K562 (cell line): Measurements from ENCODE around the gene DAPK2. TPM values are rescaled to one million over a fixed set of nuclear protein-coding genes. Genes with fewer than 3 reads are reported as not detected.

Source experiments
- CXXC5 ChIP-seq: fragments of 250-450 bp; sonication (Bioruptor Pico); IDR thresholded peaks from 2 replicates; pipeline ENCODE4 v1.8.0; 2022; ENCODE audit warnings: inconsistent platforms, mild to moderate bottlenecking, moderate library complexity
- FOXJ3 ChIP-seq: sonication (generic); formaldehyde crosslinking; IDR thresholded peaks from 2 replicates; pipeline ENCODE4 v1.4.0; 2020; ENCODE audit warnings: mild to moderate bottlenecking, missing genetic modification reagents
- HCFC1 ChIP-seq: IDR thresholded peaks from 2 replicates; pipeline ENCODE4 v1.6.1; 2012; ENCODE audit warnings: low read depth, low read length, improper control_type of control experiment
- KAT7 ChIP-seq: sonication (generic); formaldehyde crosslinking; IDR thresholded peaks from 2 replicates; pipeline ENCODE4 v1.8.0; 2022; ENCODE audit warnings: missing genetic modification reagents, mild to moderate bottlenecking, borderline replicate concordance
- KLF1 ChIP-seq: fragments of 450-650 bp; IDR thresholded peaks from 2 replicates; pipeline ENCODE4 v1.6.1; 2016; ENCODE audit warnings: missing genetic modification characterization, missing compliant biosample characterization
- MBD2 ChIP-seq: sonication (generic); IDR thresholded peaks from 2 replicates; pipeline ENCODE4 v1.6.1; 2016; ENCODE audit warnings: low read depth, borderline replicate concordance
- SMARCB1 ChIP-seq: IDR thresholded peaks from 2 replicates; pipeline ENCODE4 v1.6.1; 2011; ENCODE audit warnings: improper control_type of control experiment, low read depth; ENCODE audit not compliant: insufficient read length
- SNRNP70 ChIP-seq: fragments of 200-400 bp; formaldehyde crosslinking; optimal IDR thresholded peaks from 2 replicates; pipeline ENCODE3; 2017; ENCODE audit warnings: low read depth, low read length
- TAF7 ChIP-seq: fragments of 450-650 bp; IDR thresholded peaks from 2 replicates; pipeline ENCODE4 v1.6.1; 2016; ENCODE audit warnings: missing genetic modification characterization, missing compliant biosample characterization
- U2AF1 ChIP-seq: fragments of 200-400 bp; formaldehyde crosslinking; optimal IDR thresholded peaks from 2 replicates; pipeline ENCODE3; 2017; ENCODE audit warnings: mild to moderate bottlenecking, low read depth, low read length, moderate library complexity
- ZKSCAN3 ChIP-seq: fragments of 250-450 bp; sonication (Bioruptor Pico); IDR thresholded peaks from 2 replicates; pipeline ENCODE4 v1.4.0; 2020
- ZNF778 ChIP-seq: fragments of 450-650 bp; formaldehyde crosslinking; IDR thresholded peaks from 2 replicates; pipeline ENCODE4 v1.4.0; 2020; ENCODE audit warnings: mild to moderate bottlenecking, moderate library complexity
- polyA plus RNA-seq, 8 experiments: library from polyadenylated mRNA; depleted of rRNA in 4 of 8; stranded (reverse) in 5 of 8; unstranded in 3 of 8; fragments of >200 nt; fragmentation: Nextera tagmentation in 2 of 8; fragmentation: Illumina TruSeq in 1 of 8; extraction: Ambion mirVana in 2 of 8; extraction: Trizol in 1 of 8; gene quantifications; 2 replicates each; pipeline versions ENCODE4 v1.2.1 to v1.2.3, GENCODE V29; 2011 to 2014; ENCODE audit warnings: inconsistent platforms in 1 of 8, missing spikeins in 1 of 8
- total RNA-seq, 7 experiments: library from RNA; depleted of rRNA in 6 of 7; stranded (reverse); fragments of >200 nt in 6 of 7; fragmentation: Illumina TruSeq in 2 of 7; extraction: Trizol in 2 of 7; gene quantifications; 2 replicates each; pipeline versions ENCODE4 v1.2.1 to v1.2.3, GENCODE V29; 2011 to 2021; ENCODE audit warnings: low replicate concordance in 1 of 7
- TF ChIP-seq, protein P1 (sequence below): fragments of 250-450 bp; sonication (Bioruptor Pico); IDR thresholded peaks from 2 replicates; pipeline ENCODE4 v1.4.0; 2020
- TF ChIP-seq, protein P2 (sequence below): sonication (generic); formaldehyde crosslinking; IDR thresholded peaks from 2 replicates; pipeline ENCODE4 v1.8.0; 2023; ENCODE audit warnings: missing genetic modification reagents, mild to moderate bottlenecking, borderline replicate concordance
- TF ChIP-seq, protein P3 (sequence below): fragments of 250-450 bp; sonication (Bioruptor Pico); IDR thresholded peaks from 2 replicates; pipeline ENCODE4 v1.8.0; 2022; ENCODE audit warnings: inconsistent platforms
- TF ChIP-seq, protein P4 (sequence below): fragments of 450-650 bp; formaldehyde crosslinking; IDR thresholded peaks from 2 replicates; pipeline ENCODE4 v1.4.0; 2020; ENCODE audit warnings: mild to moderate bottlenecking, mixed read lengths
- TF ChIP-seq, protein P5 (sequence below): IDR thresholded peaks from 2 replicates; pipeline ENCODE4 v1.6.1; 2011; ENCODE audit not compliant: insufficient read length; ENCODE audit errors: extremely low read depth

Gene DAPK2
- total and polyA plus RNA-seq, 9 of the 15 experiments (the other 6 are each of a cell fraction or from before 2014, with no cell fraction given) = 0.14 to 5.2 (median 2.2) TPM

DNA sequence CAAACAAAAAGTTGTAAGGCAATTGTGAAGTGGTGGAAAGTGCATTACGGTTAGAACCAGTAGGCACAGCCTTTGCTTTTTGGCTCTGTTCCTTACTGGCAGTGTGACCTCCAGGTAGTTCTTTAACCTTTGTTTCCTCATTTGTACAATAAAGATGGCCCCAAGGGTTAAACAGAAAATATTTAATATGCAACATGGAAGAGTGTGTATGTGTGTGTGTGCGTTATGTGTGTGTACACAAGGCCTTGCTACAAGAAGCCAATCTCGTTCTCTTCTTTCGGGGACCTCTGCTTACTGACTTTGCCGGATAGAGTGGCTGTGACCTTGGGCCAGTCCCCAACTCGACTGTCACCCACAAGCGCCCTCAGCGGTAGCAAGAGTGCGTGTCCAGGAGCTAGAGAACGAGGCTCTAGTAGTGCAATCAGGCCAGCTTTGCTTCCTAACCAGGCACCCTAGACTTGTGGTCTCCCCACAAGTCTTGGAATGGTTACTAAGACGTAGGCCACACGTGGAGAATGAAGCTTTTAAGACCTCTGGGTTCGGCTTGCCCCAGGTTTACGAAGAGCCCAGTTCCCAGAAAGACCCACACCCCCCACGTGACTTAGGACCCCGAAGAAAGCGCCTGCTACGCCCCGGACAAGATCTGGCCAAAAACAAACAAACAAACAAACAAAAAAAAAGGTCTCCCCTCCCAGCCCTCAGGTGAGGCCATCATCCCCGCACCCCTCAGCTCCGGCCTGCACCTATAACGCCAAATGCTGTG is 46.8 kb upstream of the DAPK2 start (continued):
- no peak; the same call in 1 of the 2 replicates for TF ChIP-seq HCFC1
- peak; percentile 48 for TF ChIP-seq TAF7 (tag)
- TF ChIP-seq ZKSCAN3 (CRISPR knock-in tag) = no peak
- TF ChIP-seq, protein P1, sequence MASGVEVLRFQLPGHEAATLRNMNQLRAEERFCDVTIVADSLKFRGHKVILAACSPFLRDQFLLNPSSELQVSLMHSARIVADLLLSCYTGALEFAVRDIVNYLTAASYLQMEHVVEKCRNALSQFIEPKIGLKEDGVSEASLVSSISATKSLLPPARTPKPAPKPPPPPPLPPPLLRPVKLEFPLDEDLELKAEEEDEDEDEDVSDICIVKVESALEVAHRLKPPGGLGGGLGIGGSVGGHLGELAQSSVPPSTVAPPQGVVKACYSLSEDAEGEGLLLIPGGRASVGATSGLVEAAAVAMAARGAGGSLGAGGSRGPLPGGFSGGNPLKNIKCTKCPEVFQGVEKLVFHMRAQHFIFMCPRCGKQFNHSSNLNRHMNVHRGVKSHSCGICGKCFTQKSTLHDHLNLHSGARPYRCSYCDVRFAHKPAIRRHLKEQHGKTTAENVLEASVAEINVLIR (CRISPR knock-in tag) = no peak
- TF ChIP-seq, protein P2, sequence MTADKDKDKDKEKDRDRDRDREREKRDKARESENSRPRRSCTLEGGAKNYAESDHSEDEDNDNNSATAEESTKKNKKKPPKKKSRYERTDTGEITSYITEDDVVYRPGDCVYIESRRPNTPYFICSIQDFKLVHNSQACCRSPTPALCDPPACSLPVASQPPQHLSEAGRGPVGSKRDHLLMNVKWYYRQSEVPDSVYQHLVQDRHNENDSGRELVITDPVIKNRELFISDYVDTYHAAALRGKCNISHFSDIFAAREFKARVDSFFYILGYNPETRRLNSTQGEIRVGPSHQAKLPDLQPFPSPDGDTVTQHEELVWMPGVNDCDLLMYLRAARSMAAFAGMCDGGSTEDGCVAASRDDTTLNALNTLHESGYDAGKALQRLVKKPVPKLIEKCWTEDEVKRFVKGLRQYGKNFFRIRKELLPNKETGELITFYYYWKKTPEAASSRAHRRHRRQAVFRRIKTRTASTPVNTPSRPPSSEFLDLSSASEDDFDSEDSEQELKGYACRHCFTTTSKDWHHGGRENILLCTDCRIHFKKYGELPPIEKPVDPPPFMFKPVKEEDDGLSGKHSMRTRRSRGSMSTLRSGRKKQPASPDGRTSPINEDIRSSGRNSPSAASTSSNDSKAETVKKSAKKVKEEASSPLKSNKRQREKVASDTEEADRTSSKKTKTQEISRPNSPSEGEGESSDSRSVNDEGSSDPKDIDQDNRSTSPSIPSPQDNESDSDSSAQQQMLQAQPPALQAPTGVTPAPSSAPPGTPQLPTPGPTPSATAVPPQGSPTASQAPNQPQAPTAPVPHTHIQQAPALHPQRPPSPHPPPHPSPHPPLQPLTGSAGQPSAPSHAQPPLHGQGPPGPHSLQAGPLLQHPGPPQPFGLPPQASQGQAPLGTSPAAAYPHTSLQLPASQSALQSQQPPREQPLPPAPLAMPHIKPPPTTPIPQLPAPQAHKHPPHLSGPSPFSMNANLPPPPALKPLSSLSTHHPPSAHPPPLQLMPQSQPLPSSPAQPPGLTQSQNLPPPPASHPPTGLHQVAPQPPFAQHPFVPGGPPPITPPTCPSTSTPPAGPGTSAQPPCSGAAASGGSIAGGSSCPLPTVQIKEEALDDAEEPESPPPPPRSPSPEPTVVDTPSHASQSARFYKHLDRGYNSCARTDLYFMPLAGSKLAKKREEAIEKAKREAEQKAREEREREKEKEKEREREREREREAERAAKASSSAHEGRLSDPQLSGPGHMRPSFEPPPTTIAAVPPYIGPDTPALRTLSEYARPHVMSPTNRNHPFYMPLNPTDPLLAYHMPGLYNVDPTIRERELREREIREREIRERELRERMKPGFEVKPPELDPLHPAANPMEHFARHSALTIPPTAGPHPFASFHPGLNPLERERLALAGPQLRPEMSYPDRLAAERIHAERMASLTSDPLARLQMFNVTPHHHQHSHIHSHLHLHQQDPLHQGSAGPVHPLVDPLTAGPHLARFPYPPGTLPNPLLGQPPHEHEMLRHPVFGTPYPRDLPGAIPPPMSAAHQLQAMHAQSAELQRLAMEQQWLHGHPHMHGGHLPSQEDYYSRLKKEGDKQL (CRISPR knock-in tag) = no peak
- TF ChIP-seq MBD2 = no peak
- TF ChIP-seq FOXJ3 (CRISPR knock-in tag) = no peak
- TF ChIP-seq SMARCB1 = no peak
- no peak for TF ChIP-seq ZNF778 (CRISPR knock-in tag)
- no peak for TF ChIP-seq SNRNP70
- TF ChIP-seq, protein P3, sequence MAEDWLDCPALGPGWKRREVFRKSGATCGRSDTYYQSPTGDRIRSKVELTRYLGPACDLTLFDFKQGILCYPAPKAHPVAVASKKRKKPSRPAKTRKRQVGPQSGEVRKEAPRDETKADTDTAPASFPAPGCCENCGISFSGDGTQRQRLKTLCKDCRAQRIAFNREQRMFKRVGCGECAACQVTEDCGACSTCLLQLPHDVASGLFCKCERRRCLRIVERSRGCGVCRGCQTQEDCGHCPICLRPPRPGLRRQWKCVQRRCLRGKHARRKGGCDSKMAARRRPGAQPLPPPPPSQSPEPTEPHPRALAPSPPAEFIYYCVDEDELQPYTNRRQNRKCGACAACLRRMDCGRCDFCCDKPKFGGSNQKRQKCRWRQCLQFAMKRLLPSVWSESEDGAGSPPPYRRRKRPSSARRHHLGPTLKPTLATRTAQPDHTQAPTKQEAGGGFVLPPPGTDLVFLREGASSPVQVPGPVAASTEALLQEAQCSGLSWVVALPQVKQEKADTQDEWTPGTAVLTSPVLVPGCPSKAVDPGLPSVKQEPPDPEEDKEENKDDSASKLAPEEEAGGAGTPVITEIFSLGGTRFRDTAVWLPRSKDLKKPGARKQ (CRISPR knock-in tag) = no peak
- TF ChIP-seq, protein P4, sequence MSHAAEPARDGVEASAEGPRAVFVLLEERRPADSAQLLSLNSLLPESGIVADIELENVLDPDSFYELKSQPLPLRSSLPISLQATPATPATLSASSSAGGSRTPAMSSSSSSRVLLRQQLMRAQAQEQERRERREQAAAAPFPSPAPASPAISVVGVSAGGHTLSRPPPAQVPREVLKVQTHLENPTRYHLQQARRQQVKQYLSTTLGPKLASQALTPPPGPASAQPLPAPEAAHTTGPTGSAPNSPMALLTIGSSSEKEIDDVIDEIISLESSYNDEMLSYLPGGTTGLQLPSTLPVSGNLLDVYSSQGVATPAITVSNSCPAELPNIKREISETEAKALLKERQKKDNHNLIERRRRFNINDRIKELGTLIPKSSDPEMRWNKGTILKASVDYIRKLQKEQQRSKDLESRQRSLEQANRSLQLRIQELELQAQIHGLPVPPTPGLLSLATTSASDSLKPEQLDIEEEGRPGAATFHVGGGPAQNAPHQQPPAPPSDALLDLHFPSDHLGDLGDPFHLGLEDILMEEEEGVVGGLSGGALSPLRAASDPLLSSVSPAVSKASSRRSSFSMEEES (CRISPR knock-in tag) = peak; percentile 62; the same call in 1 of the 2 replicates
- TF ChIP-seq KAT7 (CRISPR knock-in tag) = no peak
- TF ChIP-seq KLF1 = no peak
- TF ChIP-seq CXXC5 (CRISPR knock-in tag) = peak; percentile 43
- TF ChIP-seq U2AF1 = no peak
- TF ChIP-seq, protein P5, sequence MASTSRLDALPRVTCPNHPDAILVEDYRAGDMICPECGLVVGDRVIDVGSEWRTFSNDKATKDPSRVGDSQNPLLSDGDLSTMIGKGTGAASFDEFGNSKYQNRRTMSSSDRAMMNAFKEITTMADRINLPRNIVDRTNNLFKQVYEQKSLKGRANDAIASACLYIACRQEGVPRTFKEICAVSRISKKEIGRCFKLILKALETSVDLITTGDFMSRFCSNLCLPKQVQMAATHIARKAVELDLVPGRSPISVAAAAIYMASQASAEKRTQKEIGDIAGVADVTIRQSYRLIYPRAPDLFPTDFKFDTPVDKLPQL = no peak
